Psoas muscle (tissue), 8 donors: ENCODE data around the gene NPEPL1. TPM values are rescaled to one million over a fixed set of nuclear protein-coding genes. Genes with fewer than 3 reads are reported as not detected.

Source experiments
- ATAC-seq, 4 donors: fragments of 200-7000 bp; cut with Tn5 transposase; one replicate each; pipeline ENCODE4 v1.9.1; 2020; ENCODE audit warnings: moderate library complexity in 3 of 4, mild to moderate bottlenecking in 2 of 4
- DNase-seq, 2 donors: peaks; one replicate each; pipeline ENCODE4 v3.0.0-alpha.2; 2020
- H3K27ac ChIP-seq: fragments of 200-600 bp; one replicate; pipeline ENCODE4 v1.8.0; 2022
- H3K27me3 ChIP-seq, 3 donors: fragments of 200-600 bp in 1 of 3; one replicate each; pipeline versions ENCODE4 v1.6.1 to v1.8.0; 2013 to 2022; ENCODE audit warnings: low read length in 2 of 3, mild to moderate bottlenecking in 2 of 3, moderate library complexity in 1 of 3; ENCODE audit not compliant: insufficient read depth in 3 of 3
- H3K36me3 ChIP-seq, 2 donors: fragments of 200-600 bp in 1 of 2; one replicate each; pipeline versions ENCODE4 v1.6.1 to v1.8.0; 2013 to 2022; ENCODE audit warnings: low read depth in 1 of 2, mild to moderate bottlenecking in 1 of 2, moderate library complexity in 1 of 2; ENCODE audit not compliant: insufficient read depth in 1 of 2
- H3K4me1 ChIP-seq: fragments of 200-600 bp; one replicate; pipeline ENCODE4 v1.8.0; 2022
- H3K4me3 ChIP-seq: fragments of 200-600 bp; one replicate; pipeline ENCODE4 v1.8.0; 2022; ENCODE audit warnings: mild to moderate bottlenecking
- H3K9me3 ChIP-seq: fragments of 200-600 bp; one replicate; pipeline ENCODE4 v1.8.0; 2022
- WGBS, 3 donors: extraction: QIAGEN DNeasy Blood & Tissue Kit; methylation state at CpG; one replicate each; pipeline versions ENCODE4 v1.1.6 to v1.1.7; 2013; 5-methylcytosine and 5-hydroxymethylcytosine counted together
- intact Hi-C, 2 donors: fragments of 100-400 bp; cut with DNase I; formaldehyde crosslinking; loops; one replicate each; pipeline versions ENCODE4 v1.11.0 to v1.14.2; 2022
- polyA plus RNA-seq, 3 donors: library from polyadenylated mRNA; stranded (reverse); fragments of 200-250 nt; gene quantifications; one replicate each; pipeline ENCODE4 v1.2.3, GENCODE V29; 2013
- total RNA-seq, 4 donors: library from RNA; stranded (reverse); fragmentation: NEBNext Ultra II Directional in 2 of 4; extraction: Animal tissue kit (Norgen Biotek cat#: 25700) in 2 of 4; gene quantifications; one replicate each; pipeline versions ENCODE4 v1.2.1 to v1.2.4, GENCODE V29; 2021 to 2023
- TF ChIP-seq, protein P1 (sequence below): fragments of 200-600 bp; IDR thresholded peaks from one replicate; pipeline ENCODE4 v1.8.0; 2022; ENCODE audit warnings: antibody characterized with exemption
- donor health status: healthy with polysubstance abuse.
- donor health status: DM: no; HTN: no; CAD: no; lungs with moderate emphysema.
- donor health status: Bipolar disorder and iron deficiency.
- donor health status: healthy.
- donor health status: DM: yes; HTN: yes; CAD: no.
- donor health status: DM: no; HTN: no; CAD: no.
- donor health status: DM: no; HTN: no; CAD: no.
- donor health status: DM: yes; HTN: yes; CAD: no.

Gene NPEPL1
- total and polyA plus RNA-seq, 7 donors = 18.4 to 52.3 (median 36.0) TPM

DNA sequence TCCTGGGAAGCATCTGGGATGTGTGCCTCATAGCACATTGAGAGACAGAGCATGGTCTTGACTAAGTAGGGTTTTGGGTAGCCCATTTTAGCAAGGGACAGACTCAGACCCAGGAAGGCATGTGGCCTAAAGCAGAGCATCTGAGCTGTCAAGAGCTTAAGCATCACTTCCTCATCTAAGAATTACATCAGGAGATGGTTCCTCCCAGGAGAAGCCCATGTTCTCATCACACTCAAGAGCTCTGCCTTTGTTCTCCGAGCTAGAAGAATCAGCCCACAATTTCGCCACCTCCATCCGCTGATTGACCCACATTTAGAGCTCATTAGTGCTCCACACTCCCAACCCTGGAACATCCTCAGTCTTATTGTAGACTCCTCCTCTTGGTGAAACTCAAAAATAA lies 68.3 kb downstream of the NPEPL1 start:
- H3K27me3 ChIP-seq = peaks cover 0 to 12% (median 0%) of the 10 kb centered on the region in 3 donors
- 88 to 95% (median 90%) methylated on average over 3 of the region's 3 CpGs for WGBS, 3 donors
- TF ChIP-seq, protein P1, sequence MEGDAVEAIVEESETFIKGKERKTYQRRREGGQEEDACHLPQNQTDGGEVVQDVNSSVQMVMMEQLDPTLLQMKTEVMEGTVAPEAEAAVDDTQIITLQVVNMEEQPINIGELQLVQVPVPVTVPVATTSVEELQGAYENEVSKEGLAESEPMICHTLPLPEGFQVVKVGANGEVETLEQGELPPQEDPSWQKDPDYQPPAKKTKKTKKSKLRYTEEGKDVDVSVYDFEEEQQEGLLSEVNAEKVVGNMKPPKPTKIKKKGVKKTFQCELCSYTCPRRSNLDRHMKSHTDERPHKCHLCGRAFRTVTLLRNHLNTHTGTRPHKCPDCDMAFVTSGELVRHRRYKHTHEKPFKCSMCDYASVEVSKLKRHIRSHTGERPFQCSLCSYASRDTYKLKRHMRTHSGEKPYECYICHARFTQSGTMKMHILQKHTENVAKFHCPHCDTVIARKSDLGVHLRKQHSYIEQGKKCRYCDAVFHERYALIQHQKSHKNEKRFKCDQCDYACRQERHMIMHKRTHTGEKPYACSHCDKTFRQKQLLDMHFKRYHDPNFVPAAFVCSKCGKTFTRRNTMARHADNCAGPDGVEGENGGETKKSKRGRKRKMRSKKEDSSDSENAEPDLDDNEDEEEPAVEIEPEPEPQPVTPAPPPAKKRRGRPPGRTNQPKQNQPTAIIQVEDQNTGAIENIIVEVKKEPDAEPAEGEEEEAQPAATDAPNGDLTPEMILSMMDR = no peak
- H3K4me1 ChIP-seq = no peaks in the 10 kb centered on the region
- no peaks in the 10 kb centered on the region for H3K9me3 ChIP-seq
- intact Hi-C loops = no loop called here
- DNase-seq = no peak
- H3K4me3 ChIP-seq = no peak overlapping the region
- no peak for ATAC-seq
- no peak overlapping the region for H3K27ac ChIP-seq
- no peaks in the 10 kb centered on the region for H3K36me3 ChIP-seq

GRCh38 chr20:58762120-58762519 lies 69.5 kb downstream of the NPEPL1 start:
- intact Hi-C loops = no loop called here
- H3K4me3 ChIP-seq = no peak overlapping the region
- peaks cover 0 to 12% (median 0%) of the 10 kb centered on the region in 3 donors for H3K27me3 ChIP-seq
- H3K36me3 ChIP-seq = no peaks in the 10 kb centered on the region
- H3K9me3 ChIP-seq = no peaks in the 10 kb centered on the region
- TF ChIP-seq, protein P1 = no peak
- ATAC-seq (no peak), DNase-seq (no peak)
- WGBS, 3 donors = 74 to 84% (median 75%) methylated on average over 4 of the region's 4 CpGs
- H3K4me1 ChIP-seq = no peaks in the 10 kb centered on the region
- no peak overlapping the region for H3K27ac ChIP-seq

DNA sequence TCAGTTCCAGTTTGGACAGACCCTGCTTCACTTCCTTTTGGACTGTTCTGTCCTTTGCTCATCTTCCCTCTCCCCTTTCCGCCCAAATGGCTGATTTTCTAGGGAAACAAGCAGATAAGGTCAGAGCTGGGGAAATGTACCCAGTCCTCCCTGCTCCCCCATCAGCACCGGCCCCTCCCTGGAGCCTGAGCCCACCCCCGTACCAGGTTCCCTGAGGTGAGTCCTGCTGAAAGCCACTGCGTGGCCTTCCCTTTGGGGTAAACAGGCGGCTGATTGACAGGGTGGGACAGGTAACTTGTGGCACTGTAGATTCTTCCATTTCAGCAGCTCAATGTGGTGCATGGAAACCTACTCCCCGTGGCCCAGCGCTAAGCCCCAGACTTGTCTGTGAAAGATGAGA lies 70.5 kb downstream of the NPEPL1 start:
- Histone ChIP-seq H3K4me1 (no peaks in the 10 kb centered on the region), H3K27me3 (peaks cover 0 to 12% (median 0%) of the 10 kb centered on the region in 3 donors), H3K36me3 (no peaks in the 10 kb centered on the region), H3K4me3 (no peak overlapping the region), H3K27ac (no peak overlapping the region), H3K9me3 (no peaks in the 10 kb centered on the region)
- TF ChIP-seq, protein P1 = no peak
- WGBS, 3 donors = 88 to 92% (median 89%) methylated on average over 7 of the region's 7 CpGs
- ATAC-seq = no peak
- intact Hi-C loops = no loop called here
- DNase-seq = no peak

Other genes starting within 250 kb of the NPEPL1 start
- 1 to 10 TPM in 1 of 4 donors, under 1 TPM in 3; 0.14 to 1.2 (median 0.18) TPM for gene APCDD1L, start 177.4 kb upstream of the NPEPL1 start, total RNA-seq
- gene APCDD1L, start 177.4 kb upstream of the NPEPL1 start, polyA plus RNA-seq = under 1 TPM; 0.03 to 0.10 (median 0.07) TPM
- gene STX16, start 41.5 kb upstream of the NPEPL1 start, total RNA-seq = 10 to 100 TPM; 17.9 to 26.3 (median 21.1) TPM
- gene STX16, start 41.5 kb upstream of the NPEPL1 start, polyA plus RNA-seq = 10 to 100 TPM; 17.5 to 58.1 (median 20.0) TPM
- gene GNAS-AS1, start 158.1 kb downstream of the NPEPL1 start, total RNA-seq = 1 to 10 TPM in 1 of 4 donors, under 1 TPM in 2, not detected in 1; 0.26 to 1.0 (median 0.65) TPM
- under 1 TPM; 0.03 to 0.53 (median 0.13) TPM for gene GNAS-AS1, start 158.1 kb downstream of the NPEPL1 start, polyA plus RNA-seq
- 1,000 to 10,000 TPM; 1,018 to 1,905 (median 1,319) TPM for gene GNAS, start 159.9 kb downstream of the NPEPL1 start, total RNA-seq
- gene GNAS, start 159.9 kb downstream of the NPEPL1 start, polyA plus RNA-seq = 1,000 to 10,000 TPM in 2 of 3 donors, 100 to 1,000 TPM in 1; 700 to 1,469 (median 1,394) TPM